NCI-H1417 treated with DMSO at 0.1 percent for 48 hours (cell line): ENCODE results near the gene DEAF1.

ENCODE experiments used
- DNase-seq: peaks from one replicate; lab custom pipeline; 2025; lab: John Stamatoyannopoulos, UW

Gene DEAF1

GRCh38 chr11:643366-643765 is 51.7 kb downstream of the DEAF1 start:
- DNase-seq = no peak

GRCh38 chr11:641806-642370 is 53.1 kb downstream of the DEAF1 start:
- no peak for DNase-seq

GRCh38 chr11:640021-640706 is 54.9 kb downstream of the DEAF1 start:
- DNase-seq = no peak

- no peak for DNase-seq
These were observed 55.6 kb downstream of the DEAF1 start for GRCh38 chr11:639332-639955.

GRCh38 chr11:638631-639331 is 56.2 kb downstream of the DEAF1 start:
- DNase-seq = no peak

- DNase-seq = no peak
These were observed 57.2 kb downstream of the DEAF1 start for GRCh38 chr11:637593-638521.

- DNase-seq = no peak
These were observed 57.8 kb downstream of the DEAF1 start for GRCh38 chr11:637333-637592.

GRCh38 chr11:636511-637332 is 58.3 kb downstream of the DEAF1 start, which contains the start of gene DRD4:
DRD4 (plus strand) TSS chr11:637269; CDS start chr11:637305, 36 bp downstream.
- no peak for DNase-seq

GRCh38 chr11:635945-636510 is 59.0 kb downstream of the DEAF1 start:
- DNase-seq = no peak

- DNase-seq = no peak
These were observed 64.2 kb downstream of the DEAF1 start for GRCh38 chr11:630871-631270.

GRCh38 chr11:629237-629583 is 65.8 kb downstream of the DEAF1 start:
- DNase-seq = no peak

- DNase-seq = no peak
These were observed 67.0 kb downstream of the DEAF1 start for GRCh38 chr11:628056-628455.

- DNase-seq = no peak
These were observed 67.8 kb downstream of the DEAF1 start for GRCh38 chr11:627308-627576.

- DNase-seq = no peak
These were observed 68.3 kb downstream of the DEAF1 start, which contains the start of gene SCT for GRCh38 chr11:626475-627307. SCT (minus strand) TSS chr11:627181; CDS start chr11:627143, 38 bp downstream.

GRCh38 chr11:625636-626268 is 69.3 kb downstream of the DEAF1 start:
- no peak for DNase-seq

GRCh38 chr11:624705-625635 is 70.1 kb downstream of the DEAF1 start, which contains the start of gene CDHR5:
CDHR5 (minus strand) TSS chr11:624955; CDS start chr11:624902, 53 bp downstream.
- DNase-seq = no peak

GRCh38 chr11:623999-624704 is 70.9 kb downstream of the DEAF1 start:
- DNase-seq = no peak
